Muscle layer of colon (tissue), 2 donors: Measurements from ENCODE around the gene ALPL.

Experiments
- H3K27ac ChIP-seq: one replicate; pipeline ENCODE4 v1.7.0; 2013; ENCODE audit warnings: low read depth, mild to moderate bottlenecking, low read length, moderate library complexity
- H3K27me3 ChIP-seq, 2 donors: one replicate each; pipeline ENCODE4 v1.7.0; 2013; ENCODE audit warnings: low read length in 2 of 2, mild to moderate bottlenecking in 2 of 2; ENCODE audit not compliant: insufficient read depth in 2 of 2, control insufficient read depth in 1 of 2
- H3K36me3 ChIP-seq: one replicate; pipeline ENCODE4 v1.7.0; 2013; ENCODE audit warnings: mild to moderate bottlenecking, low read length; ENCODE audit not compliant: insufficient read depth
- H3K4me1 ChIP-seq: one replicate; pipeline ENCODE4 v1.7.0; 2013; ENCODE audit warnings: mild to moderate bottlenecking, low read length; ENCODE audit not compliant: insufficient read depth
- H3K4me3 ChIP-seq, 2 donors: one replicate each; pipeline ENCODE4 v1.7.0; 2013; ENCODE audit warnings: low read length in 2 of 2, low read depth in 1 of 2, mild to moderate bottlenecking in 1 of 2, moderate library complexity in 1 of 2
- H3K9ac ChIP-seq: one replicate; pipeline ENCODE4 v1.7.0; 2013; ENCODE audit warnings: low read length
- H3K9me3 ChIP-seq: one replicate; pipeline ENCODE4 v1.7.0; 2013; ENCODE audit warnings: mild to moderate bottlenecking, low read length
- donor health status: abdominal sarcoma.
- donor health status: Adenocarcinoma of cecum.

Gene ALPL

GRCh38 chr1:21546122-21546825 lies 37.1 kb downstream of the ALPL start:
- Histone ChIP-seq H3K27ac (no peak overlapping the region), H3K4me3 (no peak overlapping the region), H3K27me3 (peaks cover 0 to 7% of the 10 kb centered on the region in 2 donors), H3K9me3 (no peaks in the 10 kb centered on the region), H3K4me1 (peaks cover 10% of the 10 kb centered on the region), H3K9ac (no peak overlapping the region), H3K36me3 (no peaks in the 10 kb centered on the region)

- no peak overlapping the region for H3K9ac ChIP-seq
- H3K4me3 ChIP-seq, result no peak overlapping the region
- no peaks in the 10 kb centered on the region for H3K36me3 ChIP-seq
- H3K4me1 ChIP-seq, result no peaks in the 10 kb centered on the region
- no peaks in the 10 kb centered on the region for H3K9me3 ChIP-seq
- no peak overlapping the region for H3K27ac ChIP-seq
- H3K27me3 ChIP-seq, result peaks cover 0 to 7% of the 10 kb centered on the region in 2 donors
These were observed 38.7 kb downstream of the ALPL start for GRCh38 chr1:21547876-21548275.

- Histone ChIP-seq H3K27me3 (no peaks in the 10 kb centered on the region), H3K9me3 (no peaks in the 10 kb centered on the region), H3K4me1 (no peaks in the 10 kb centered on the region), H3K36me3 (no peaks in the 10 kb centered on the region), H3K9ac (no peak overlapping the region), H3K27ac (no peak overlapping the region), H3K4me3 (no peak overlapping the region)
These were observed 40.9 kb downstream of the ALPL start for GRCh38 chr1:21550097-21550496.

- H3K27ac ChIP-seq, result no peak overlapping the region
These were observed 41.7 kb downstream of the ALPL start for GRCh38 chr1:21550866-21551475.

GRCh38 chr1:21552715-21553114 lies 43.5 kb downstream of the ALPL start:
- H3K9me3 ChIP-seq, result no peaks in the 10 kb centered on the region
- no peaks in the 10 kb centered on the region for H3K27me3 ChIP-seq
- no peak overlapping the region for H3K4me3 ChIP-seq
- no peak overlapping the region for H3K9ac ChIP-seq
- no peaks in the 10 kb centered on the region for H3K4me1 ChIP-seq
- H3K27ac ChIP-seq, result no peak overlapping the region
- no peaks in the 10 kb centered on the region for H3K36me3 ChIP-seq

More at GRCh38 chr1:21550866-21551475, 41.7 kb downstream of the ALPL start:
- no peaks in the 10 kb centered on the region for H3K27me3 ChIP-seq
- H3K4me1 ChIP-seq, result no peaks in the 10 kb centered on the region
- no peaks in the 10 kb centered on the region for H3K36me3 ChIP-seq
- no peak overlapping the region for H3K4me3 ChIP-seq
- H3K9ac ChIP-seq, result no peak overlapping the region
- H3K9me3 ChIP-seq, result no peaks in the 10 kb centered on the region

GRCh38 chr1:21553116-21553926 lies 44.1 kb downstream of the ALPL start:
- Histone ChIP-seq H3K27me3 (no peaks in the 10 kb centered on the region), H3K36me3 (no peaks in the 10 kb centered on the region), H3K4me1 (no peaks in the 10 kb centered on the region), H3K27ac (no peak overlapping the region), H3K4me3 (no peak overlapping the region), H3K9ac (no peak overlapping the region), H3K9me3 (no peaks in the 10 kb centered on the region)

GRCh38 chr1:21559788-21560567 lies 50.8 kb downstream of the ALPL start:
- no peaks in the 10 kb centered on the region for H3K9me3 ChIP-seq
- H3K36me3 ChIP-seq, result no peaks in the 10 kb centered on the region
- H3K9ac ChIP-seq, result no peak overlapping the region
- no peak overlapping the region for H3K27ac ChIP-seq
- no peak overlapping the region for H3K4me3 ChIP-seq
- H3K27me3 ChIP-seq, result no peaks in the 10 kb centered on the region
- H3K4me1 ChIP-seq, result no peaks in the 10 kb centered on the region

- Histone ChIP-seq H3K27me3 (no peaks in the 10 kb centered on the region), H3K9me3 (no peaks in the 10 kb centered on the region), H3K4me1 (no peaks in the 10 kb centered on the region), H3K4me3 (no peak overlapping the region), H3K9ac (no peak overlapping the region), H3K36me3 (no peaks in the 10 kb centered on the region), H3K27ac (no peak overlapping the region)
These were observed 51.9 kb downstream of the ALPL start for GRCh38 chr1:21560916-21561638.

- Histone ChIP-seq H3K4me1 (no peaks in the 10 kb centered on the region), H3K36me3 (no peaks in the 10 kb centered on the region), H3K9me3 (no peaks in the 10 kb centered on the region), H3K4me3 (no peak overlapping the region), H3K27ac (no peak overlapping the region), H3K9ac (no peak overlapping the region), H3K27me3 (no peaks in the 10 kb centered on the region)
These were observed 53.7 kb downstream of the ALPL start for GRCh38 chr1:21562896-21563295.

GRCh38 chr1:21563971-21564370 lies 54.7 kb downstream of the ALPL start:
- H3K36me3 ChIP-seq, result no peaks in the 10 kb centered on the region
- no peak overlapping the region for H3K9ac ChIP-seq
- peaks cover 0 to 4% of the 10 kb centered on the region in 2 donors for H3K27me3 ChIP-seq
- H3K4me1 ChIP-seq, result no peaks in the 10 kb centered on the region
- no peaks in the 10 kb centered on the region for H3K9me3 ChIP-seq
- no peak overlapping the region for H3K4me3 ChIP-seq
- no peak overlapping the region for H3K27ac ChIP-seq
